Peyer's patch (tissue), 4 donors: Measurements from ENCODE around the gene ELMOD1.

ENCODE experiments used
- POLR2A ChIP-seq, 2 donors: fragments of 450-650 bp; IDR thresholded peaks; one replicate each; pipeline ENCODE4 v1.5.1; 2017; ENCODE audit warnings: antibody characterized with exemption in 2 of 2, mild to moderate bottlenecking in 2 of 2, moderate library complexity in 2 of 2
- TF ChIP-seq, protein P1 (sequence below), 6 experiments: fragments of 450-650 bp in 4 of 6; fragments of 200-600 bp in 2 of 6; sonication (generic) in 1 of 6; IDR thresholded peaks; one replicate each; pipeline ENCODE4 v1.5.1; 2017 to 2019; ENCODE audit warnings: antibody characterized with exemption in 6 of 6, mild to moderate bottlenecking in 3 of 6, moderate library complexity in 1 of 6

- TF ChIP-seq, protein P1, sequence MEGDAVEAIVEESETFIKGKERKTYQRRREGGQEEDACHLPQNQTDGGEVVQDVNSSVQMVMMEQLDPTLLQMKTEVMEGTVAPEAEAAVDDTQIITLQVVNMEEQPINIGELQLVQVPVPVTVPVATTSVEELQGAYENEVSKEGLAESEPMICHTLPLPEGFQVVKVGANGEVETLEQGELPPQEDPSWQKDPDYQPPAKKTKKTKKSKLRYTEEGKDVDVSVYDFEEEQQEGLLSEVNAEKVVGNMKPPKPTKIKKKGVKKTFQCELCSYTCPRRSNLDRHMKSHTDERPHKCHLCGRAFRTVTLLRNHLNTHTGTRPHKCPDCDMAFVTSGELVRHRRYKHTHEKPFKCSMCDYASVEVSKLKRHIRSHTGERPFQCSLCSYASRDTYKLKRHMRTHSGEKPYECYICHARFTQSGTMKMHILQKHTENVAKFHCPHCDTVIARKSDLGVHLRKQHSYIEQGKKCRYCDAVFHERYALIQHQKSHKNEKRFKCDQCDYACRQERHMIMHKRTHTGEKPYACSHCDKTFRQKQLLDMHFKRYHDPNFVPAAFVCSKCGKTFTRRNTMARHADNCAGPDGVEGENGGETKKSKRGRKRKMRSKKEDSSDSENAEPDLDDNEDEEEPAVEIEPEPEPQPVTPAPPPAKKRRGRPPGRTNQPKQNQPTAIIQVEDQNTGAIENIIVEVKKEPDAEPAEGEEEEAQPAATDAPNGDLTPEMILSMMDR (IDR thresholded peaks at IDR 0.05): no peak
- no peak for TF ChIP-seq POLR2A (IDR thresholded peaks at IDR 0.05)
These were observed 9.8 kb upstream of the ELMOD1 start for GRCh38 chr11:107581147-107581546.
